HFF-Myc (cell line): ENCODE results near the gene NT5DC4.
A peak's percentile ranks its signal among the peaks of the same experiment; 100 is the strongest.

Experiments used
- DNase-seq: peaks from one replicate; pipeline ENCODE4 v3.0.0-alpha.2; 2011; ENCODE audit warnings: low read depth; ENCODE audit errors: extremely low read depth
- H3K4me3 ChIP-seq: replicated peaks from 2 replicates; pipeline ENCODE4 v1.5.1; 2011; ENCODE audit warnings: low read depth, mild to moderate bottlenecking, control low read depth, low read length
- CTCF ChIP-seq: IDR thresholded peaks from 2 replicates; pipeline ENCODE4 v1.5.1; 2012; ENCODE audit warnings: mild to moderate bottlenecking, low read depth, low read length, control low read depth; ENCODE audit errors: missing control alignments

The NT5DC4 gene

DNA sequence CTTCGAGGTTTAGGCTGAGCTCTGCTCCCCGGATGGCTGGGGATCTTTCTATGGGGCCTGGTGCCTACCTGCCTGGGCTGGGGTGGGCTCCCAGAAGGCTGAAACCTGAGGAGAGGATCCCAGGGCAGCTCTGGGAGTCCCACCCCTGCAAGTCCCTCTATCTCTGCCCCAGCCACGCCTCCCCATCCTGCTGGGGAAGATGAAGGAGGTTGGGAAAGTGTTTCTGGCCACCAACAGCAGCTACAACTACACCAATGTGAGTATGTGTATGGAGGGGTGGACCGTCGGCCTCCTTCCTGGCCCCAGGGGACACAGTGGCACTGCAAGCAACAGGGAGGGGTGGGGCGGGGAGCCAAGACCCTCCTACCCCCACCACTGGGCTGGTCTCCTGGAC lies 2.7 kb downstream of the NT5DC4 start:
- no peak overlapping the region for H3K4me3 ChIP-seq
- TF ChIP-seq CTCF = no peak
- DNase-seq = no peak

GRCh38 chr2:112723995-112724394 lies 3.2 kb downstream of the NT5DC4 start:
- H3K4me3 ChIP-seq = no peak overlapping the region
- DNase-seq = no peak
- no peak for TF ChIP-seq CTCF

DNA sequence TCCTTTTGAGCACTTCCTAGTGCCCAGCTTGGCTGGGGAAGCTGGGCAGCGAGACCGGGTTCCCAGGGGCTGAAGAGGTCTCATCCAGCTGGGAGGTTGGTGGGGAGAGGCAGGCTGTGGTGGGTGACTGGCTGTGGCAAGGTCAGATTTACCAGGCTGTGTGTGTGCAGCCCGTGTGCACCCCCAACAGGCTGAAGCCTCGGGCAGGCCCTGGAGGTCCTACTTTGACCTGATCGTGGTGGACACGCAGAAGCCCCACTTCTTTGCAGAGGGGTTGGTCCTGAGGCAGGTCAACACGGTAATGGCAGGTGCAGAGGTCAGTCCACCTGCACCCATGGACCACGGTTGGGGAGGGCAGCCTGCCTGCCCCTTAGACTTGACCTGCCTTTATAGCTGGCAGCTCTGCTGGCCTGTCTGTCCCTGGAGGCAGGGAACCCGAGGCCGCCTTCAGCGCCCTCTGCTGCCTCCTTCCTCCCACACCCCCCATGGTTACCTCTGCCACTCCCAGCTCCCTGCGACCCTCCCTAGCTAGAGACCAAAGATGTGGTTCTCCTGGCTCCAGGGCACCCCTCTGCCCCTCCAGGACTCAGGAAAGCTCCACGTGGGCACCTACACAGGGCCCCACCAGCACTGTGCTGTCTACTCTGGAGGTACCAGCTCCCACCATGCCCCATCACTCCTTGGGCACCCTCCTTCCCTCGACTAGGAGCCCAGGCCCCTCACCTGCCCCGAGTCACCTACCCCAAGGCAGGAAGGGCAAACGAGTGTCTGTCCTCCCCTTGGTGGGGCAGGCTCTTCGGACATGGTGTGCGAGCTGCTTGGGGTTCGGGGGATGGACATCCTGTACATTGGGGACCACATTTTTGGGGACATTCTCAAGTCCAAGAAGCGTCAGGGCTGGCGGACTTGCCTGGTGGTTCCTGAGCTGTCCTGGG lies 4.0 kb downstream of the NT5DC4 start:
- TF ChIP-seq CTCF = peak; percentile 32
- H3K4me3 ChIP-seq = no peak overlapping the region
- no peak for DNase-seq

- TF ChIP-seq CTCF = no peak
- no peak overlapping the region for H3K4me3 ChIP-seq
- no peak for DNase-seq
These were observed 5.0 kb downstream of the NT5DC4 start for GRCh38 chr2:112725545-112726457.

DNA sequence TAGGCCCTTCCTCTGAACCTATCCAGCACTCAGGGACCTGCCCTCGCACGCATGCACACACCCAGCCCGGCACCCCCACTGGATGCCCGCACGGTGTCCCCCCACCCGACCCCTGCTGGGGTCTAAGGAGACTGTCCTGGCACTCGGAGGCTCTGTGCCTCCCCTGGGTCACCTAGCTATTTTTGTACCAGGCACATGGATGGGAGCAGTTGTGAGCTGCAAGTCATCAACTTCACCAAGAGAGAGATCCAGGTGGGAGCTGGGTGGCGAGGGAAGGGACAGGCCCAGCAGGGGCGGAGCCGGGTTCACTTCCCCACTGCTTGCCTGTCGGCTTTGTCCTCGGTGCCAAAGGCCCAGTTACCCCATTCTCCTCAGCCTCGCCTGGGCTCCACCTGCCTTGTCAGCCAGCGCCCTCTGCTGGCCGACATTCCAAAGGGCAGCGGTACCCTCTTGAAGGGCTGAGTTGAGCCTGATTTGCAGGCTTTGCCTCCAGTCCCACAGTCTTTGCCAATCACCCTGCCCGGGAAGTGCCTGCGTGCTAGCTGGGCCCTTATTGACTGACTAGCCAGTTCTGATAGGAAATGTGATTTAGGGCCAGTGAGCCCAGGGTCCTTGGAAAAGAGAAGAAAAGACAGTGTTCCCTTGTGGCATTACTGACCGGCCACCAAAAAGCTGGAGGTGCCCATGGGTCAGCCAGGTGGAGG lies 5.8 kb downstream of the NT5DC4 start:
- peak; percentile 60 for DNase-seq
- no peak overlapping the region for H3K4me3 ChIP-seq
- peak; percentile 96 for TF ChIP-seq CTCF

DNA sequence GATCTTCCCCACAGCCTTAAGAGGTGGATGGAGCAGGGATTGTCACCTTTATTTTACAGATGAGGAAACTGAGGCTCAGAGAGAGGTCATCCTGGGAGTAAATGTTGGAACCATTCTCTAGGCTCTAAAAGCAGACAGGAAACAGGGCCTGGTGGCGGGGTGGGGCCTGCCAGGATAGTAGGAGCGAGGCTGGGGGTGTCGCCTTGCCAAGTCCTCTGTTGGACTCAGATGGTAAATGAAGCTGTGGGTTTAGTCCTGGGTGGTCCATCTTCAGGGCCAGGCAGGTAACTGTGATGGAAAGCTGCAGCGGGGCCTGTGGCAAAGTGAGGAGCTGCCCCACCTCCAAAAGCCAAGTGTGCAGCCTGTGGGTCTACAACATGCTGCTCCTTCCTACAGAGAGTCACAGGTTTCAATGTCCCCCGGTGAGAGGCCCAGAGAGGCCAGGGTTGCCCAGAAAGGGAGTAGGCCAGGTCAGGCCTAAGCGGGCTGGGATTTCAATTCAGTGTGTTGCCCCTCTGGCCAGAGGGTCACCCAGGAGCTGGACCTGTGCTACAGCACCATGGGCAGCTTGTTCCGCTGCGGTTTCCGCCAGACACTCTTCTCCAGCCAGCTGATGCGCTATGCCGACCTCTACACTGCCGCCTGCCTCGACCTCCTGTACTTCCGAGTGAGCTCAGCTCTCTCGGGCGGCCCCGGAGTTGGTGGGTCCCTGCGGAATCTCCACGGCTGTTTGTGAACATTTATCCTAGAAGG lies 6.6 kb downstream of the NT5DC4 start:
- DNase-seq = no peak
- no peak for TF ChIP-seq CTCF
- H3K4me3 ChIP-seq = no peak overlapping the region
